OCI-M1 (cell line): ENCODE data around the gene CTBP2.
"Not testable (repeated sequence)": the region's sequence is repeated elsewhere in the genome, so short reads cannot be mapped to it uniquely, and the experiment has no call there.

Experiments used
- DNase-seq: peaks from one replicate; lab custom pipeline; 2025; lab: John Stamatoyannopoulos, UW

The CTBP2 gene

DNA sequence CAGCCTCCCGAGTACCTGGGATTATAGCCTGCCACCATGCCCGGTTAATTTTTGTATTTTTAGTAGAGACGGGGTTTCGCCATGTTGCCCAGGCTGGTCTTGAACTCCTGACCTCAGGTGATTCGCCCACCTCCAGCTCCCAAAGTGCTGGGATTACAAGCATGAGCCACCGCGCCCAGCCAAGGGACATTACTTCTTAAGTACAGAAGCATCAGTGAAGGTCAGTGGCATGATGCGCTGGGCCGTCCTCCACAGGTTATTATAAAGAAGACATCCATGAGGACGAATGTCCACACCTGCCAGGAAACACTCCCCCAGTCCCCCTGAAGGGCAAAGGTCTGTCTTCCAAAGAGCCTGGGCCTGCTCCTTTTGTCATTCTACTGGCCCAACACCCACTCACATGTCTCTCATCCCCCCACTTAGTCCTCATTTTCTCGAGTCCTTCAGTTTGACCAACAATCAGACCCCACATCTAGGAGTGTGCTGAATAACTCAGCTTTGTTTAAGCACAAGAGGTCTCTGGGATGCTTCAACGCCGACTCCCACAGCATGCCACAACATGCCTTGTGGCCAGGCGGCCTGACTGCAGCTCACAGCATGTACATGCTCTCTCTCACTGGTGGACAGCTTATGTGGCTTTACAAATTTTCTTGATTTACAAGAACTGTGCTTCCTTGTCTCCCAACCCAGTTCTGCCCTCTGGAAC lies 73.0 kb downstream of the CTBP2 start:
- no peak for DNase-seq

DNA sequence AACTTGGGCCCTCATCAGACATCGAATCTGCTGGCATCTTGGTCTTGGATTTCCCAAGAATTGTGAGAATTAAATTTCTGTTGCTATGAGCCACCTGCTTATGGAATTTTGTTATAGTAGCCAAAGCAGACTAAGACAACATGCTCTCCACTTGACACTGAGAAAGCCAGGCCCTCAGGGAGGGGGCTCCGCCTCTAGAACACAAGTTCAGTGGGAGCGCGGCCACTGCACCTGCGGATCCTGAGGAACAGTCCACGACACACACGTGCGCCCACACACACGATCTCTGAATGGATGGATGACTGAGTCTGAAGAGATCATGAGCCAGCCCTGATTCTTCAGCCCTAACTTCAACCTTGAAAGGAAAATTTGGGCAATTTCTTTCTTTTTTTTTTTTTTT lies 73.7 kb downstream of the CTBP2 start:
- DNase-seq = no peak

GRCh38 chr10:125085258-125086054 lies 74.9 kb downstream of the CTBP2 start:
- no peak for DNase-seq

DNA sequence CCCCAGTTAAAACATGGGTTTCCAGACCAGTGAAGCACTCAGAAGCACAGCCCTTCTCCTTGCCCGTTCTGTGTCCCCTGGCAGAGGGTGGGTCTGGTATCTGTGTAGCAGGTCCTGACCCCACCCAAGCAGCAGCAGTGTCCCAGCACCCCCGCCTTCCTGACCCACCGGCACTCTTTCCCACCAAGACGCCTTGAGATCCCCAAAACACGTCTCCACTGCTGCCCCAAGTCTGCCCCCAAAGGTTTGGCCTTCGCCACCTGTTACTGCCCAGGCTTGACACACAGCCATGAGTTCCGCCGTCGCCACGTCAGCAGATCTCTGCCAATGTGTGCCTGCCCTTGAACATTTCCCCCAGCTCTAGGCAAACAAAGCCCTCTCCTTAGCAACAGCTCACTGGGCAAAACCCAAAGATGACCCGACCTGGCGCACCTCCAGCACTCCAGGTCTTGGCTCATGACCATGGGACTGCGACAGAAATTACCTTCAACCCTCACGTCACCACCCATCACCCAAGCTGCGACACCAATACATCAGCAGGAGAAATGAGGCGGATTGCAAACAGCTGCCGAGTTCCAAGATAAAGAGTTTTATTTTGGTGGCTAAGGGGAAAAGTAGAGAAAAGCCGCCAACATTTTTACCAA lies 75.6 kb downstream of the CTBP2 start:
- DNase-seq = no peak

GRCh38 chr10:125084191-125084613 lies 76.2 kb downstream of the CTBP2 start:
- DNase-seq = no peak

GRCh38 chr10:125083576-125083920 lies 76.8 kb downstream of the CTBP2 start:
- no peak for DNase-seq

- DNase-seq = no peak
Observed at GRCh38 chr10:125082881-125083575, 77.3 kb downstream of the CTBP2 start.

DNA sequence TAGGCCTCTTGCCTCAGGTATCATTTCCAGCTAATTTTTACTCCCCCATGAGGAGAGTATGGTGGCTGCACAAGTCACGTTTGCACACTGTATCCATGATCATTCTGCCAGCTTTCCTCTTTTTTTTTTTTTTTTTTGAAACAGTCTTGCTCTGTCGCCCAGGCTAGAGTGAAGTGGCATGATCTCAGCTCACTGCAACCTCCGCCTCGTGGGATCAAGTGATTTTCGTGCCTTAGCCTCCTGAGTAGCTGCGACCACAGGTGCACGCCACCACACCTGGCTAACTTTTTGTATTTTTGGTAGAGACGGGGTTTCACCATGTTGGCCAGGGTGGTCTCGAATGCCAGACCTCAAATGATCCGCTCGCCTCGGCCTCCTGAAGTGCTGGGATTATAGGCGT lies 77.9 kb downstream of the CTBP2 start:
- not testable (repeated sequence) for DNase-seq

DNA sequence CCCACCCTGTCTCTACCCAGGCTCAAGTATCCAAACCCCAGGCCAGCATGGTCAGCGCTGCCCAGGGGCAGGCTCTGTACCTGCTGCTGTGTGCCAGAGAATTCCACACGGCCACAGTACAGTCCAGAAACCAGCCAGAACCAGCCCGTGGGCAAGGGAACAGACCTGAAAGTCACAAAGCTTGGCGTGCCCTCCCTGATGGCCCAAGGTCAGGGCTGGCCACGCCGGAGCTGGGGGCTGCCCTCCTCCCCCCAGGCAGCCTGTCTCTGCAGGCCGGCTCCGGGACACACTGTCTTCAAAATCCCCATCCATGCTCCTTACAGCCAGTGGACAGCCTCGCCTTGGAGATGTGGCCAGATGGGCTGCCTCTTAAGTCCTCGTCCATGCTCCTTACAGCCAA lies 78.4 kb downstream of the CTBP2 start:
- DNase-seq = no peak

- no peak for DNase-seq
Observed at GRCh38 chr10:125080984-125081383, 79.4 kb downstream of the CTBP2 start.

- DNase-seq = no peak
Observed at GRCh38 chr10:125080296-125080695, 80.1 kb downstream of the CTBP2 start.

- no peak for DNase-seq
Observed at GRCh38 chr10:125079091-125079600, 81.2 kb downstream of the CTBP2 start.

DNA sequence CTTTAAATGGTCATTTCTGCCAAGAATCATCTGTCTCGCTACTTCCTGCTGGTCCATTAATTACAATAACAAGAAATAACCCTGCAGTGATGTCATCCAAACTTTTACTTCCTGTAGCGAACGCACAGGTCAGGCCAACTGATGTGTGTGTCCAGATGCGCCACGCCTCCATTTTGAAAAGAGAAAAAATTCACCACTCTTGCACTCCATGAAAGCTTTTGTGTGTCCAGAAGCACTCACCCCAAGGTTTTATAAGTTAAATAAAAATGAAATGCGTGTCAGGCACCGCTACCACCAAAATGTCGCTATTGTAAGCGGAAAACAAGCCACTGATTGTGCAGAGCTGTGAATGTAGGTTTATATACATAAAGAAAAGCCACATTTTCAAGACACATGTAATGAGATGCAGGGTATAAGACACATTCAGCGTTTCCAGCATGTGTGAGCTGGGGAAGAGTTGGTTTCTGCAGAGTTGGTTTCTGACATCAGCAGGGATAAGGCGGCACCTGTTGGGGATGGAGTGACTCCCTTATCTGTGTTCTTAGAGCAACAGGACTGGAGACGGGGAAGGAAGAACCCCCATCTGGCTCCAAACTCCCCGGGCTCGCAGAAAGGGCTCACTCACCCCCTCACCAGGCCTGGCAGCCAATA lies 83.3 kb downstream of the CTBP2 start:
- no peak for DNase-seq

- DNase-seq = no peak
Observed at GRCh38 chr10:125076121-125076825, 84.1 kb downstream of the CTBP2 start.

DNA sequence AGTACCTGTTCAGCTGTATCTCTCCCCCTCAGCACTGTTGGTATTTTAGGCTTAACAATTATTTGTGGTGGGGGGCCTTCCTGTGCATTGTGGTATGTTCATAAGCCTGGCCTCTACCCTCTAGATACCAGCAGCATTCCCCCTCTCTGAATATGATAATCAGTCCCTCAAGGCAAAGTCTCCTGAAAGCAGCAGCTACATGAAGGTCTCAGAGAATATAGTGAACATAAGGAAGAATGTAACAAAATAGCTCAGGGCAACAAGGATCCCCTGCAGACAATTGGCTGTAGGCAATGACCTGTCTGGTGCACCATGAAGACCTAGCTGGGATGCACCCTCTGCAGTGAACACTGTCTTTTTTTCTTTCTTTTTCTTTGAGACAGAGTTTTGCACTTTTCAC lies 86.4 kb downstream of the CTBP2 start:
- DNase-seq = no peak

DNA sequence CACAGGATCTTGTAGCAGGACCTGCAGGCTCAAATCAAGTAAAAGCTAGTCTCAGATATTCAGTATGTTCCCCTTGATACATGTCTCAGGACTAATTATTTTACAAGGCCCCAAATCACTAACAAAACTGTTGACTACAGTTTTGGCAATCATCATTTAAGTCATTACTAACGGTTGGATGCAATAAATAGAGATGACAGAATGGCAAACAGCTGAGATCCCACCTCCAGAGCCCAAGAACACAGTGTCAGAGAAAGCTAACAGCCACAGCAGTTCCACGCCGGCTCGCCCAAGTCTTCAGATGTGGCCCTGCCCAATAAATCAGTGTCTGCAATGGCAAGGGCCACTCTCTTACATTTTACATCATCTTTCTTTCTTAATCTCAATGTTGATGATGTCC lies 87.6 kb downstream of the CTBP2 start:
- DNase-seq = no peak

DNA sequence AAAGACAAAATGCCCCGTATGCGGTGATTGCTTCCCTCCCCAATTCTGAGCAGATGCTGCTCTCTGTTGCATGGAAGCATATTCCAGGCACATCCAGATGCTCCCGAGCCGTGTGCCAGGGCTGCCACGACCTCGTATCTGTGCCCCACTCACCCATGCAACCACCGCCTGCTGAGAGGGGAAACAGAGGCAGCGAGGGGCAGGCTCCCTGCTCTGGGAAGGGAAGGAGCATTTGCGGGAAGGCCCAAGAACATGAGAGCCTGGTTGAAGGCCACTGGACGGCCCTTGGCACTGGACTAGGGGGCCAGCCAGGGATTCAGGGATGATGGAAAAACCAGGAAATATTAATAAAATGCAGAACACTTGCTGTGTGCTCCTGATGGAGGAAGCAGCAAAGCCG lies 89.4 kb downstream of the CTBP2 start:
- DNase-seq = no peak

DNA sequence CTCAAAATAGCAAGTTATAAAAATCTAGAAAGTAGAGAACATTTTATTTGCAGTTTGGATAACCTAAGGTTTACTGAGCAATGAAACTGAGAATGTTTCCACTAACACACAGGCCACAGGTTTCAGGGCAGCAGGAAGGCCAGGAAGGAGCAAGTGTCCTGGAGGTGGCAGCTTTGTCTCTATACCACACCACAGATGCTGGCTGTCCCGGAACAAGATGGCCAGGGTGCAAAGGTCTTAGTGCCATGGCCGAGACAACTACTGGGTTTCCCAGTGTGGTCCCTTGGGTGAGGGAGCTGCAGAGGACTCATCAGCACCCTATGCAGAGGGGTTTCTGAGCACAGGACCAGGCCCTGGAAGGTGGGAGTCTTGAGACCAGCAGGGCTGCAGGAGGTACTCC lies 92.0 kb downstream of the CTBP2 start:
- no peak for DNase-seq

- no peak for DNase-seq
Observed at GRCh38 chr10:125067764-125068163, 92.6 kb downstream of the CTBP2 start.

GRCh38 chr10:125066764-125067450 lies 93.5 kb downstream of the CTBP2 start:
- DNase-seq = no peak
